ENCODE data around the gene IP6K3. TPM values are rescaled to one million over a fixed set of nuclear protein-coding genes. Genes with fewer than 3 reads are reported as not detected.

Gene IP6K3
- total and polyA plus RNA-seq, 2 donors (not counting 1 experiment from before 2014, with no cell fraction given) = not detected

DNA sequence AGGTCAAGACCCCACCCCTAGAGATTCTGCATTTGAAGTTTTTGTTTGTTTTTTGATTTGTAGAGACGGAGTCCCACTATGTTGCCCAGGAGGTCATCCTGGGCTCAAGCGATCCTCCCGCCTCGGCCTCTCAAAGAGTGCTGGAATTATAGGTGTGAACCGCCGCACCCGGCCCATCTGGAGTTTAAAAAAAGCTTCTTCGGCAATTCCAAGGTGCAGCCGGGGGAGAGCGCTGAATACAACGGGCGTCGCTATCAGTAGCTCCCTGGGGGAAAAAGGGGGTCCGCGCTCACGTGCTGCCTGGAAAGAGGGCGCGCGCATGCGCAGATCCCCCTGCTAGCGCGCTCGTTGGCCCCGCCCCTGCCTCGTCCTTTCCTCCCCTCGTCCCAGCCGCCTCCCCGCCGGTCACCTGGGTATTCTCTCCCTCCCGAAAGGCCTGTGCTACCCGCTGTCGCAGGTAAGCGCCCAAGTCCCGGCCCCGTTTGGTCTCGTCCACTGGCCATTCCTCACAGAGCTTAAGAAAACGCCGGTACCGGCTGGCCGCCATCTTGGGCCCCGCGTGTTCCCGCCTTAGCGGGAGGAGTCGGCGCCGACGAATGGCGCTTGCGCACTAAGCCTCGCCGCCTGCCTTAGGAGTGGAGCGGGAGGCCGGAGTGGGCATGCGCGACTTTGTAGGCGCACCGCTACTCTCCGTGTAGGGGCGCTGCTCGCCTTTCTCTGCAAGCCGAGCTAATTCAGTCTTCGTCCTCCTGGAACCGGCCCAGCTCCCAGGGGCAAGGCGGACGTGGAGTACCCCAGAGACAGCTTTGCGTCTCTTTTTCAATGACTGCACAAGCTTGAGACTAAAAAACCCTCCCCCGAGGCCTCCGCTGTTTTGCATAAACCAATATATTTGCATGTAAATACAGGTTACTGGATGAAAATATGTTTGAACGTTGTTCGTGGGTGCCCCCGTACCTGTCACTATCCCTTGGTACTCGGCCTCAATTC lies 35.3 kb downstream of the IP6K3 start, which contains the start of gene UQCC2:
Gene UQCC2 (minus strand): TSS at position 561 of the 990 bp plus-strand sequence. CDS start 14 bp downstream, at position 547.
- Histone ChIP-seq H3K4me1 (ENCODE audit: control insufficient read depth in 2 of 2, insufficient read depth in 2 of 2, low read length in 2 of 2) (peaks cover 16 to 28% of the 10 kb centered on the region in 2 donors), H3K4me3 (ENCODE audit: control extremely low read depth in 1 of 5, extremely low read depth in 1 of 5, insufficient read depth in 1 of 5, low read depth in 2 of 5, low read length in 4 of 5) (peak within 1 kb of the TSS; percentile 62 to 96 (median 93)), H2AFZ (ENCODE audit: insufficient read depth, low read depth, low read length, poor library complexity, severe bottlenecking) (peak within 1 kb of the TSS; percentile 98), H3K27me3 (replicated peaks in 1 of 4; ENCODE audit: control extremely low read depth in 1 of 4, control insufficient read depth in 3 of 4, insufficient read depth in 4 of 4, low read length in 3 of 4) (no peaks in the 10 kb centered on the region), H4K20me1 (ENCODE audit: control insufficient read depth, insufficient read depth, low read length, poor library complexity, severe bottlenecking) (no peaks in the 10 kb centered on the region), H3K27ac (ENCODE audit: low read length in 2 of 2) (peak within 1 kb of the TSS; percentile 83 to 88), H3K36me3 (replicated peaks in 1 of 2; ENCODE audit: control extremely low read depth in 1 of 2, control insufficient read depth in 1 of 2, extremely low read depth in 1 of 2, insufficient read depth in 2 of 2, low read length in 1 of 2) (peaks cover 1 to 15% of the 10 kb centered on the region in 2 experiments), H3K79me2 (ENCODE audit: control insufficient read depth, insufficient read depth, low read length) (peaks cover 18% of the 10 kb centered on the region), H3K4me2 (replicated peaks; ENCODE audit: low read depth, low read length, poor library complexity, severe bottlenecking) (peak within 1 kb of the TSS; percentile 84), H3K9ac (ENCODE audit: low read length) (peak within 1 kb of the TSS; percentile 89), H3K9me3 (ENCODE audit: control extremely low read depth in 1 of 3, control insufficient read depth in 2 of 3, insufficient read depth in 1 of 3, low read length in 2 of 3) (peaks cover 0 to 4% (median 0%) of the 10 kb centered on the region in 3 donors)
- peak; percentile 44 for TF ChIP-seq CTCF (IDR thresholded peaks at IDR 0.05)
- TF ChIP-seq EZH2 (IDR thresholded peaks at IDR 0.05; ENCODE audit: borderline replicate concordance, insufficient read depth, low read depth, low read length, poor library complexity, severe bottlenecking) = no peak
- peaks cover 33% of the 10 kb centered on the region for H3K4me1 Mint-ChIP-seq
- intact Hi-C loops (cut with micrococcal nuclease) = loop anchor here (1.0 kb wide), 6 partner anchors 10 to 316 kb away; partner anchors contain the start of genes ITPR3 and LEMD2
- no peaks in the 10 kb centered on the region for H3K27me3 Mint-ChIP-seq
- CTCF ChIA-PET = interaction anchor here (0.9 to 6.1 kb wide), 22 partner anchors 9 to 447 kb away, joined by 3 to 58 read pairs (median 6); partner anchors contain the start of genes BAK1 and ITPR3
- no peaks in the 10 kb centered on the region for H3K9me3 Mint-ChIP-seq (ENCODE audit: insufficient read depth)
- H3K27ac Mint-ChIP-seq = peak within 1 kb of the TSS; percentile 93
- H3K4me3 Mint-ChIP-seq = peak within 1 kb of the TSS; percentile 87
- ATAC-seq (ENCODE audit: low read depth) = peak; percentile 87
- peak; percentile 99 for DNase-seq
- WGBS (ENCODE audit: insufficient coverage) = 3% methylated on average over 69 of the region's 73 CpGs
- POLR2A ChIA-PET = interaction anchor here (0.5 to 1.3 kb wide), 10 partner anchors 11 to 393 kb away, joined by 3 to 15 read pairs (median 4); no protein-coding TSS in a partner anchor
